Measurements from ENCODE around the gene ACTG2.
"Not testable (repeated sequence)": the region's sequence is repeated elsewhere in the genome, so short reads cannot be mapped to it uniquely, and the experiment has no call there.

The ACTG2 gene

GRCh38 chr2:73892631-73893329, at the start of gene ACTG2:
Gene ACTG2 (plus strand): TSS chr2:73893008. CDS start chr2:73901312, 8,304 bp downstream.
- DNase-seq: peak; percentile 46

DNA sequence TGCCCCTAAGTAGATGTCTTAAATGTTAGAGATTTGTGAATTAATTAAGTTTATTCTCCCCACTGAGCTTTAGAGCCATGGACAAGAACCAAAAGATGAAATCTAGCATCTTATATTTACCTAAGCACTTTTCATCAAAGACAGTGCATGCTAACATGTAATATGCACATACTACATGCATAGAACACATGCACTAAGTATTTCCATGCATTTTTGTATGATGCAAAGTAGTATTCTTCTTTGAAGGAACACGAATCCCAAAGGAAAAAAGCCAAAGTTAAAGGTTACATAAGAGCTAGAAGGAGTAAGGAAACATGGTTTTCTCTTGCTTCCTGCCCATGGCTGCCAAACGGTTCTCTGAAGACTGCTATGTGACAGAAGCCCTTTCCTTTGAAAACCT, 48.7 kb upstream of the ACTG2 start:
- no peak for DNase-seq

DNA sequence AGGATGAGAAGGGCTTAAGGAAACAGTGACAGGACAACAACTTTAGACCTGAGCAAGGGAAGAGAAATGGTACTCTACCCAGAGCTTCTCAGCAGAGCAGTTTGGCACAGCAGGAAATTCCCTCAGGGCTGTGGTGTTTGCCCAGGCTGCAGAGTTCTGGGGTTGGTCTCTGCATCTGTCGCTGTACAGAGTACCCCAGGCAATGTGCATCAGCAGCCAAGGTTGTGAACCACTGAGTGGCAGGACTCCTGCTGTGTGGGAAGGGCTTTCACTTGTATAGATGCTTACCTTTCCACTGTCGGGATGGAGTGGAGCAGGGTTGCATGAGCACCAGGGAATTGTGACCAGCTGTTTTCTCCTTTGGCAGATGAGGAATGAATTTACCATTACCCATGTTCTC, 42.8 kb upstream of the ACTG2 start:
- DNase-seq: no peak

GRCh38 chr2:73851274-73851673, 41.5 kb upstream of the ACTG2 start:
- DNase-seq: no peak

DNA sequence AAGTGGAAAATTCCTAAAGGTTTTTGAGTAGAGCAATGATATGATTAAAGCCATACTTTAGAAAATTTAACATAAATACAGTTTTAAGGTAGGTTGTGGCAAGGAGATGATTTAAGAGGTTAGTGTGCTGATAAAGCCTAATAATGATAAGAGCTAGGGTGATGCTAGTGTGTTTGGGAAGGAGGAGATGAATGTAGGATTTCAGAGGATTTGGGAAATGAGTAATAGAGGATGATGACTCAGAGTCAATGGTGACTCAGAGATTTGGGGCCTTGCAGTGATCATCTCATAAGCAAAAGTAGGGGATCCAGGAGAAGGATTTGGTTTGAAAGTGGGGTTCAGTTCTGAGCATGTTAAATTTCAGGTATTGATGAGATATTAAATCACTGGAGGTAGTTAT, 40.8 kb upstream of the ACTG2 start:
- no peak for DNase-seq

- DNase-seq: no peak
These were observed 37.3 kb upstream of the ACTG2 start for GRCh38 chr2:73855526-73855925.

DNA sequence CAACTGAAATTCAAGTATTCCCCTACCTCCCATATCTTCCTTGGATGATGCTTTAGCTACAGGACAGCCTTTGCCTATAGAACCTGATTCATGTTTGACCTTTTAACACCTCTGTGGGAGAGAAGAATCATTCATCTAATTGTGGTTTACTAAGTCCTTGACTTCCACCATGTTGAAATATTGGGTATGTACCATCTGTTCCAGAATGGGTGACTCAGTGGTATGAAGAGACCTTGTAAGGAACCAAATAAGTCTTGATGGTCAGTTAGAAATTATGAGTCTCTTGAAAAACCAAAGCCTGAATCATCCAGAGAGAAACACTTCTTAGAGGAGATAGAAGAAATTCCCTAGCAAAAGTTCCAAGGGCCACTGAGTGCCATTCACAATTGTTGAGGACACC, 36.6 kb upstream of the ACTG2 start:
- no peak for DNase-seq

GRCh38 chr2:73859721-73860586, 32.9 kb upstream of the ACTG2 start:
- DNase-seq: no peak

GRCh38 chr2:73862987-73863386, 29.8 kb upstream of the ACTG2 start:
- no peak for DNase-seq

GRCh38 chr2:73868204-73868978, 24.4 kb upstream of the ACTG2 start:
- DNase-seq: no peak

DNA sequence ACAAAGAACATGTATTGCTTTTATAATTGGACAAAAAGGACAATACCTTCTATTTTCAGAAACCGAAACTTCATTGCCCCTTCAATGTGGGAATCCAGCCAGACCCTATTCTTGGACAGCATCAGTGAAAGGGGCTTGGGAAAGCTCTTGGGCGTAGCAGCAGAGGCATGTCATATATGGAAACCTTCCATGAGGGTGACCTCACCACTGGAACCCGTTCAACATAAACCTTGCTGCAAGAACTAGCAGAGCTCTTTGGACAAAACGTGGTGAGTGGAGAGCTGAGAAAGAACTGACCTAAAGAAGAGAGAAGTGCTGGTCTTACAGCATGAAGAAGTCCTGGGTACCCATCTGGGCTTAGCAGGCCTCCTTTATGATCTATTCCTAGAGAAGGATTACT, 22.7 kb upstream of the ACTG2 start:
- DNase-seq: no peak

- peak; percentile 30 for DNase-seq
These were observed 15.6 kb upstream of the ACTG2 start for GRCh38 chr2:73877071-73877802.

DNA sequence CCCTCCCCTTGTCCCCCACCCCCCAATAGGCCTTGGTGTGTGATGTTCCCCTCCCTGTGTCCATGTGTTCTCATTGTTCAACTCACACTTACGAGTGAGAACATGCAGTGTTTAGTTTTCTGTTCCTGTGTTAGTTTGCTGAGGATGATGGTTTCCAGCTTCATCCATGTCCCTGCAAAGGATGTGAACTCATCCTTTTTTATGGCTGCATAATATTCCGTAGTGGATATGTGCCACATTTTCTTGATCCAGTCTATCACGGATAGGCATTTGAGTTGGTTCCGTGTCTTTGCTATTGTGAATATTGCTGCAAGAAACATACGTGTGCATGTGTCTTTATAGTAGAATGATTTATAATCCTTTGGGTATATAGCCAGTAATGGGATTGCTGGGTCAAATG, 14.8 kb upstream of the ACTG2 start:
- not testable (repeated sequence) for DNase-seq

GRCh38 chr2:73885406-73885805, 7.4 kb upstream of the ACTG2 start:
- no peak for DNase-seq

- peak; percentile 67 for DNase-seq
These were observed 6.5 kb upstream of the ACTG2 start for GRCh38 chr2:73886357-73886756.

DNA sequence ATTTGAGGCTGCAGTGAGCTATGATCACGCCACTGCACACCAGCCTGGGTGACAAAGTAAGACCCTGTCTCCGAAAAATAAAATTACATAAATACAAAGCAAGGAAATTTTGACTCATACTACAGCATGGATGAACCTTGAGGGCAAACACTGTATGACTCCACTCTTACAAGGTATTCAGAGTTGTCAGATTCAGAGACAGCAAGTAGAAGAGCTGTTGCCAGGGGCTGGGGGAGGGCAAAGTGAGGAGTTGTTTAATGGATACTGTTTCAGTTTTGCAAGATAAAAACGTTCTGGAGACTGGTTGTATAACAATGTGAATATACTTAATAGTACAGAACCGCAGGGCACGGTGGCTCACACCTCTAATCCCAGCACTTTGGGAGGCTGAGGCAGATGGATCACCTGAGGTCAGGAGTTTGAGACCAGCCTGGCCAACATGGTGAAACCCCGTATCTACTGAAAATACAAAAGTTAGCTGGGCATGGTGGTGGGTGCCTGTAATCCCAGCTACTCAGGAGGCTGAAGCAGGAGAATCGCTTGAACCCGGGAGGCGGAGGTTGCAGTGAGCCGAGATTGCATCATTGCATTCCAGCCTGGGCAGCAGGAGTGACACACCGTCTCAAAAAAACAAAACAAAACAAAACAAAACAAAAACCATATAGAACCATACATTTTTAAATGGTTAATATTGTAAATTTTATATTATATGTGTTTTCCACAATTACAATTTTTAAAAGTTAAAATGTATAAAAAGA, 5.0 kb upstream of the ACTG2 start:
- DNase-seq: peak; percentile 44

DNA sequence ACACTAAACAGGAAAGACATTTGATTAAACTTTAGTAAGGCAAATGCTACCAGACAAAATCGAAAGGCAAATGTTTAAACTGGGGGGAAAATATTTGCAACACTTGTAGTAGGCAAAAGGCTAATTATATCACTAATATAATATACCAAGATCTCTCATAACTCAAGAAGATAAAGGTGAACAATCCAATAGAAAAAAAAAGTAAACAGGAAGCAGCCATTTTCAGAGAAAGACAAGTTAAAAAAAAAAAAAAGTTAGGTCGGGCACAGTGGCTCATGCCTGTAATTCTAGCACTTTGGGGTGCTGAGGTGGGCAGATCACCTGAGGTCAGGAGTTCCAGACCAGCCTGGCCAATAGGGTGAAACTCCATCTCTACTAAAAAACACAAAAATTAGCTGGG, 4.4 kb upstream of the ACTG2 start:
- no peak for DNase-seq

GRCh38 chr2:73889206-73889605, 3.6 kb upstream of the ACTG2 start:
- no peak for DNase-seq

DNA sequence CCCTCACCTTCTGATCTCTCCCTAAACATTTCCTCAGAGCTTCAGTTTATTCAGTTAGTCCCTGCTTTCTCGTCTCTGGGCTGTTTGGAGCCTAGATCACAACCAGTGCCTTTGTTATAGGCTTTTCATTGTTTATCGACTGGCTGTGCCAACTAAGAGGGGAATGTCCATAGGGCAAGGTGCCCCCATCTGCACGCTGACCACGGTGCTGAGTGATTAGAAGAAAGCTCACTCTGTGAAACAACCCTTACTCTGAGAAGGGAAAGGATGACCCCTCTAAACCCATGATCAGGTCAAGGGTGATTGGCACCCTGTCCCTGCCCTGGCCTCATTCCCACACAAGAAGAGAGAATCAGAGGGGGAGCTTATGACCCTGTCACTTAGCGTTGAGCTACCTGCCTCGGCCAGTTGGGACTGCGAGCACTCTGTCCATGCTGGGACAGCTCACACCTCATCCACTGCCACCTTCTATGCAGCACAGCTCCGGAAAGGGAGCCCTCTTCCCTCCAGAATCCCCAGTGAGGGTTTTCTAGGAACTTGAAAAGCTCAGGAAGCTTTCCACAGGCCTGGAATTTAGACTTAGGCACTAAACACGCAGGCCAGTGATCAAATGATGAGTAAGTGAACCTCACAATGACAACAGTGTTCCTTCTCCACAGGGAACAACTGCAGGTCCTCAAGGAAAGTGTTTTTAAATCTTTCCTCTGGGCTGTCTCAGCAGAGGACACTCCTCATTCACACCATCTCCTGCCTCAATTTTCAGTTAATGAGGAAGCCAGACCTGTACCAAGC, 2.3 kb upstream of the ACTG2 start:
- DNase-seq: peak; percentile 39

- peak; percentile 39 for DNase-seq
These were observed 1.4 kb upstream of the ACTG2 start for GRCh38 chr2:73891276-73891901.
